ENCODE data around the gene CFAP52. TPM values are rescaled to one million over a fixed set of nuclear protein-coding genes. Genes with fewer than 3 reads are reported as not detected.

CFAP52 gene
- total and polyA plus RNA-seq, 2 experiments from 2014 or later, result 0.76 TPM; not detected in 1

GRCh38 chr17:9532715-9533114, 43.7 kb upstream of the CFAP52 start:
- Histone ChIP-seq H3K4me2 (ENCODE audit: unreplicated experiment) (no peak overlapping the region), H3K27ac (no peak overlapping the region), H4K20me1 (ENCODE audit: insufficient read depth) (no peaks in the 10 kb centered on the region), H2AFZ (no peak overlapping the region), H3K27me3 (replicated peaks; ENCODE audit: insufficient read depth) (no peaks in the 10 kb centered on the region), H3K4me1 (ENCODE audit: insufficient read depth) (no peaks in the 10 kb centered on the region), H3K36me3 (ENCODE audit: low read depth) (no peaks in the 10 kb centered on the region), H3F3A (ENCODE audit: insufficient read depth) (no peaks in the 10 kb centered on the region), H3K79me2 (ENCODE audit: insufficient read depth) (no peaks in the 10 kb centered on the region), H3K9me2 (ENCODE audit: insufficient read depth) (no peaks in the 10 kb centered on the region), H3K9ac (no peak overlapping the region), H3K4me3 (no peak overlapping the region), H3K9me3 (ENCODE audit: low read depth) (no peaks in the 10 kb centered on the region)
- DNase-seq, result no peak
- TF ChIP-seq EZH2 (IDR thresholded peaks at IDR 0.05; ENCODE audit: insufficient read depth, poor library complexity, severe bottlenecking), result no peak
- TF ChIP-seq EZH2phosphoT487 (IDR thresholded peaks at IDR 0.05; ENCODE audit: insufficient read depth, low read depth), result no peak
- WGBS, 2 experiments (ENCODE audit: low coverage in 1 of 2, low lambda C conversion rate in 2 of 2, missing lambda C conversion rate in 2 of 2), result 85 to 88% methylated on average over 3 of the region's 3 CpGs
- in situ Hi-C loops (cut with MboI), result loop anchor here (10.0 kb wide), 1 partner anchor 548 kb away; no protein-coding TSS in a partner anchor

DNA sequence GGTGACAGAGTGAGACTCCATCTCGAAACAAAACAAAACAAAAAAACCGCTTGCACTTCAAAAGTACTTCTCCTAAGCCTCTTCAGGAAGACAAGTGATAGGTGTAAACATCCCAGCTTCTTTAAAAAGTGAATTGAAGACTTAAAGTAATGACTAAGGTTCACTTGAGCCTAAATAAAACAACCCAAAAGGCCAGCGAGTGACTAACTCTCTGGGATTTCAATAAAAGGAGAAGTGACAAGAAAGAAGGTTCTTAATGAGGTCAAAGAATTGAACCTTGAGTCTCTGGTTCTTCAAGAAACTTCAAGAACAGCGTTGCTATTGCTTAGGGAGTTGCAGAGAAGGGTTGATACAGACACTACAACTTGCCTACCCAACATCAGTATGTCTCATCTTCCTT, 43.0 kb upstream of the CFAP52 start:
- Histone ChIP-seq H3K4me2 (ENCODE audit: unreplicated experiment) (no peak overlapping the region), H4K20me1 (ENCODE audit: insufficient read depth) (no peaks in the 10 kb centered on the region), H2AFZ (no peak overlapping the region), H3K4me1 (ENCODE audit: insufficient read depth) (no peaks in the 10 kb centered on the region), H3K9ac (no peak overlapping the region), H3F3A (ENCODE audit: insufficient read depth) (no peaks in the 10 kb centered on the region), H3K4me3 (no peak overlapping the region), H3K79me2 (ENCODE audit: insufficient read depth) (no peaks in the 10 kb centered on the region), H3K27me3 (replicated peaks; ENCODE audit: insufficient read depth) (no peaks in the 10 kb centered on the region), H3K36me3 (ENCODE audit: low read depth) (no peaks in the 10 kb centered on the region), H3K9me2 (ENCODE audit: insufficient read depth) (no peaks in the 10 kb centered on the region), H3K9me3 (ENCODE audit: low read depth) (no peaks in the 10 kb centered on the region), H3K27ac (no peak overlapping the region)
- in situ Hi-C loops (cut with MboI), result loop anchor here (10.0 kb wide), 1 partner anchor 549 kb away; no protein-coding TSS in a partner anchor
- 94 to 99% methylated on average over 4 of the region's 4 CpGs for WGBS, 2 experiments (ENCODE audit: low coverage in 1 of 2, low lambda C conversion rate in 2 of 2, missing lambda C conversion rate in 2 of 2)
- no peak for DNase-seq
- no peak for TF ChIP-seq EZH2phosphoT487 (IDR thresholded peaks at IDR 0.05; ENCODE audit: insufficient read depth, low read depth)
- TF ChIP-seq EZH2 (IDR thresholded peaks at IDR 0.05; ENCODE audit: insufficient read depth, poor library complexity, severe bottlenecking), result no peak

- Histone ChIP-seq H3F3A (ENCODE audit: insufficient read depth) (no peaks in the 10 kb centered on the region), H3K4me2 (ENCODE audit: unreplicated experiment) (no peak overlapping the region), H3K4me3 (no peak overlapping the region), H3K9me3 (ENCODE audit: low read depth) (no peaks in the 10 kb centered on the region), H4K20me1 (ENCODE audit: insufficient read depth) (no peaks in the 10 kb centered on the region), H3K79me2 (ENCODE audit: insufficient read depth) (no peaks in the 10 kb centered on the region), H3K4me1 (ENCODE audit: insufficient read depth) (no peaks in the 10 kb centered on the region), H3K27ac (no peak overlapping the region), H3K9ac (no peak overlapping the region), H3K9me2 (ENCODE audit: insufficient read depth) (no peaks in the 10 kb centered on the region), H3K36me3 (ENCODE audit: low read depth) (no peaks in the 10 kb centered on the region), H2AFZ (no peak overlapping the region), H3K27me3 (replicated peaks; ENCODE audit: insufficient read depth) (no peaks in the 10 kb centered on the region)
- in situ Hi-C loops (cut with MboI), result loop anchor here (10.0 kb wide), 1 partner anchor 551 kb away; no protein-coding TSS in a partner anchor
- no peak for DNase-seq
- WGBS, 2 experiments (ENCODE audit: low coverage in 1 of 2, low lambda C conversion rate in 2 of 2, missing lambda C conversion rate in 2 of 2), result 83 to 84% methylated on average over 8 of the region's 8 CpGs
- TF ChIP-seq EZH2phosphoT487 (IDR thresholded peaks at IDR 0.05; ENCODE audit: insufficient read depth, low read depth), result no peak
- TF ChIP-seq EZH2 (IDR thresholded peaks at IDR 0.05; ENCODE audit: insufficient read depth, poor library complexity, severe bottlenecking), result no peak
These were observed 40.4 kb upstream of the CFAP52 start for GRCh38 chr17:9536061-9536460.

DNA sequence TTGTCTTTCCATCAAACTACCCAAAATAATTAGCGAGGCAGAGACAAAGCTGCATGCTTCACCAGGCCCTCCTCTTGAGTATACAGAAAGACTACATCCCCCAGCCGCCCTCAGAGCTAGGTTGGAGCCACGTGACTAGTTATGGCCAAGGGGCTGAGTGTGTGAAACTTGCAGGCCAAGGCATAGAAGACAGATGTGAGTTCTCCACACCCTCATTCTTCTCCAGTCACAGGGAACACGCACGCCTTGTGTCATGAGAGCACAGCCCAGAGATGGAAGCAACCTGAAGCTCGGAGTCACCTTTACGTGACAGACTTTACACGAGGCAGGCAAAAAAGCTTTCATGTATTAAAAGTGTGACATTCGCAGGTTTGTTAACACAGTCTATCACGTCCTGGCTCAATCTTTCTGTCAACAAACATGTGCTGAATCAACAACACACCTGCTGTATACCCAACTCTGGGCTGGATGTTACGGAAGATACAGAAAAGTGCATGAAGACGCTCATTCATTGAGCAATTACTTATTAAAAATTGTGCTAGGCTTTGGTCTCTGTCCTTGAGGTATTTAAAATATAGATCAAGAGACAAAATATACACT, 39.2 kb upstream of the CFAP52 start:
- no peak for DNase-seq
- WGBS, 2 experiments (ENCODE audit: low coverage in 1 of 2, low lambda C conversion rate in 2 of 2, missing lambda C conversion rate in 2 of 2), result 94% methylated on average over 12 of the region's 12 CpGs

More for the DNA sequence above, 39.2 kb upstream of the CFAP52 start:
- no peak for TF ChIP-seq EZH2phosphoT487 (IDR thresholded peaks at IDR 0.05; ENCODE audit: insufficient read depth, low read depth)
- no peak for TF ChIP-seq EZH2 (IDR thresholded peaks at IDR 0.05; ENCODE audit: insufficient read depth, poor library complexity, severe bottlenecking)
- Histone ChIP-seq H3F3A (ENCODE audit: insufficient read depth) (no peaks in the 10 kb centered on the region), H2AFZ (no peak overlapping the region), H3K4me1 (ENCODE audit: insufficient read depth) (no peaks in the 10 kb centered on the region), H3K9ac (no peak overlapping the region), H3K4me3 (no peak overlapping the region), H3K36me3 (ENCODE audit: low read depth) (no peaks in the 10 kb centered on the region), H3K9me2 (ENCODE audit: insufficient read depth) (no peaks in the 10 kb centered on the region), H3K79me2 (ENCODE audit: insufficient read depth) (no peaks in the 10 kb centered on the region), H3K27me3 (replicated peaks; ENCODE audit: insufficient read depth) (no peaks in the 10 kb centered on the region), H3K27ac (no peak overlapping the region), H3K9me3 (ENCODE audit: low read depth) (no peaks in the 10 kb centered on the region), H3K4me2 (ENCODE audit: unreplicated experiment) (no peak overlapping the region), H4K20me1 (ENCODE audit: insufficient read depth) (no peaks in the 10 kb centered on the region)
- in situ Hi-C loops (cut with MboI), result loop anchor here (10.0 kb wide), 1 partner anchor 552 kb away; no protein-coding TSS in a partner anchor

Data from GM23248 (cell line).